NCI-H2196 treated with DMSO at 0.1 percent for 48 hours (cell line): Measurements from ENCODE around the gene DCANP1.

Experiments used
- DNase-seq: peaks from one replicate; lab custom pipeline; 2025; ENCODE audit not compliant: unreplicated experiment; lab: John Stamatoyannopoulos, UW

The DCANP1 gene

DNA sequence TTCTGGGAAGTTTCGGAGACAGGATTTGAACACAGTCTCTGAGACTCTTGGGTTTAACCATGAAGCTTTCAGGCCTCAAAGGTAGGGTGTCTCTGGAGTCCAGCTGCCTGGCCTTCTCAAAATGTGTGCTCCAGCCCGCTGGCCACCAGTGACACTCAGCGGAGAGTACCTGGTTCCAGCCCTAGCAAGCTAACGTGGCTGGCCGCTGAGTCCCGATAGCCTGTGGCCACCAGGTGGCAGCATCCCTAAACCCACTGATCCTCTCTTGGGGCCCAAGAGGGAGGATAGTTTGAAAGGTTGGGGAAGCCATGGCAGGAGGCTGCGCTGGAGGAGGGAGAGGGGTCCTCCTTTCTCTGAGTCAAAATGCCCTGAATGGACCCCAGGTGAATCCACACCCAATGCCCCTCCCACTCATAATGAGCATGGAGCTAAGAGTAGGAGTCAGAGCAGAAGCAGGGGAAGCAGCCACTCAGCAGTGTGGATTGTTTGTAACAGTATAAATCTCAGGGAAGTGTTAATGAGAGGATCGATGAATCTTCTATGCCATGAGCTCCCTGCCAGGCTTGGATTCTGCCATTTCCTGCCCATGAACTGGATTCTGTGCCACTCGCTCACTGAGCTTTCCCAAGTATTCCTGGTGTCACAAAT lies 10.4 kb upstream of the DCANP1 start:
- DNase-seq = peak; percentile 22

DNA sequence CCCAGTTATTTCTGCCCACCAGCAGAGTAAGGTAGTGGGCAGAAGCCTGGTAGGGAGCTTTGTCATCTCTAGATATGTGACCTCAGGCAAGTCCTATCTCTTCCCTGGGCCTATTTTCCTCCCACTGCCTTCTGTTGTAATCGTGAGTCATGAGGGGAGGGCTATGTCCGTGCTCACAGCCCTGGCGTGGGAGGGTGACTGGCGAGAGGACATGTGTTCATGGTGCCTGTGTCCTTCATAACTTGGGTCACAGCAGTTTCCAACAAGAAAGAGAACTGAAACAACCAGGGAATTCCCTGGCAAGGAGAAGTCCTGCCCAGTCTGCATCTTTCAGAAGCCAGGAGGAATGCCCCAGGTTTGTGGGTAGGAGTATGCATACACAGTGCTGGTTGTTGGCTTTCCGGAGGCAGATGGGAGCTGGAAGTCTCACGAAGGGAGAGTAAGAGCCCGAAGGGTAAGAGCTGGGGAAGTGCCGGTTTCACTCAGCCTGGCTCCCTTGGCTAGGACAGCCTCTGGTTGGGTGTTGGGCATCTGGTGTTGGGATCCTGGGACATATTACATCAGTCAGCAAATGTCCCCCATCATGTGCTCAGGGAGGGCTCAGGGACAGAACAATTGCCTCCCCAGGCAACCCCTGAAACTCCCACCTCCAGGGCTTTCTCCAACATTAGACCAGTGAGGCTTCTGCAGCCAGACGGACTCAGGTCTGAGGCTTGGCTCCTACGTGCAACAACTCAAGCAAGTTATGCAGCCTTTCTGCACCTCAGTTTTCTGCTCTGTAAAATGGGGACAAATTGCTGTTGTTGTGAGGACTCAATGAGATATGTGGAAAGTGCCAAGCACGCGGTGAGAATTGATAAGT lies 9.3 kb upstream of the DCANP1 start:
- DNase-seq = no peak

DNA sequence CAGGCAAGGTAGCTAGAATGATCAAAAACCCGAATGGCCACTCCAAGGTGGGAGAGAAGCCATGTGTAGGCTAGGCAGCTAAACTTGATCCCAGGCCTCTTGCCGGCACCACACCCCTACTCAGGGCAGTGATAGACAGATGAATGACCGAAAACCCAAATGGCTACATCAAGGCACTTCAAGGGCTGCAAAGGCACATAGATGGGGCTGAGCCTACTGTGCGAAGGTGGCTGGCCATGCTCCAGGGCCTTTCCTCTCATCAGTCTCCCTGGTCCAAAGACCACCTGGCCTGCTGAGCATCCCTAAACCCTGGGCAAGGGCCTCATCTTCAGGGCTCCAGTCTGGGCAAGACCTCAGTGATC lies 8.7 kb upstream of the DCANP1 start:
- DNase-seq = no peak

DNA sequence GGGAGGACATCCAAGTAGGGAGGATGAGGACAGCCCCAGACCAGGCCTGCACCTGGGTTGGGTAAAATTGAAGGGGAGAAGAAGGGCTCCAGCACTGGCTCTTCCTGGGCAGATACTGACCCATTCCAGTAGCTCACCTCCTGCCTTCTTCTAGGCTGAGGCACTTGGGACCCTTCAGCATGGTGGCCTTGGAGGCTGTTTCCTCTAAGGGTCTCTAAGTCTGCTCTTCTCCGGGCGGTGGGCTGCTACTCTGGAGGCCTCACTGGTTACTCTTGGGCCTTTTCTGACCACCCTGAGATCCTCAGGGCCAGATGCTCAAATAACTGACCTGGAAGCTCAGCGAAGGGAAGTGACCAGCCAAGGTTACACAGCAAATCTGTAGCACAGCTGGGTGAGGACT lies 7.8 kb upstream of the DCANP1 start:
- DNase-seq = no peak

DNA sequence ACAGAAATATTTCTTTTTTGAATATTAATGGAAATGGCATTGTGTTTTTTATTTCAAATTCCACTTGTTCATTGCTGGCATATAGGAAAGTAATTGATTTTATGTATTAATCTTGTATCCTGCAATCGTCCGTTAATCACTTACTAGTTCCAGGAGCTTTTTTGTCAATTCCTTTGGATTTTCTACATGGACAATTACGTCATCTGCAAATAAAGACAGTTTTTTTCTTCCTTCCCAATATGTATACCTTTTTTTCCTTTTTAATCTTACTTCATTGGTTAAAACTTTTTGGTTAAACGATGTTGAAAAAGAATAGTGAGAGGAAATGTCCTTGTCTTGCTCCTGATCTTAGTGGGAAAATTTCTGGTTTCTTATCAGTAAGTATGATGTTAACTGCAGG lies 6.5 kb upstream of the DCANP1 start:
- DNase-seq = no peak

DNA sequence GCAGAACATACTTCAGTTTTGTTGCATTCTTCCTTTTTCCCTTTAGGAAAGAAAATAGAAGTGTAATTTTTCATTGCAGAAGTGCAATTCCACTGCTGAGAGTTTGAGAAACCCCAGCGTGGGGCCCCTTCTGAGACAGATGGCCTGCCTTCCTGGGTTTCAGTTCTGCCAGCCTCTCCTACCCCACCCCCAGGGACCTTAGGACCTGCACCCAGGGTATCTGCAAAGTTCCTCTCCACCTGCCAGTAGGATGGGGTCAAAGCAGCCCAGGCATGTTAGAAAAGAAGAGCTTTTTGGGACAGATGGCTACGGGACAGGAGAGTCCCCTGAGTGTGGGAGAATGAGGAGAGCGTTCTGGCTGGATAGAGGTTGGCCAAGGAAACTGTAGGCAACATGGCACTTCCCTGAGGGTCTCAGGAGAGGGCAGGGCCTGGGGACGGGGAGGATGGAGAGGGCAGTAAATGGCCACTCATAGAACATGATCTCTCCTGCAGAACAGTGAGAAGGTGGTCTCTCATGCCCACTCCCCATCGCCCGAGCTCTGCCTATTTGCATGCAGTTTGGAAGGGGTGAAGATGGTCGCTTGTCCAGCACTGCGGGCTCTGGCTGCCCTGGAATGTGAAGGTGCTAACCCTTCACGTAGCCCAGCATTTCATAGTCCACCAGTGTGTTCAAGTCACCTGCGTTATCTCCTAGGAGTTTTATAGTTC lies 5.3 kb upstream of the DCANP1 start, which contains the start of gene TIFAB:
TIFAB (minus strand) TSS at position 31 of the 710 bp plus-strand sequence. CDS start 2,412 bp downstream, outside the sequence.
- DNase-seq = no peak

DNA sequence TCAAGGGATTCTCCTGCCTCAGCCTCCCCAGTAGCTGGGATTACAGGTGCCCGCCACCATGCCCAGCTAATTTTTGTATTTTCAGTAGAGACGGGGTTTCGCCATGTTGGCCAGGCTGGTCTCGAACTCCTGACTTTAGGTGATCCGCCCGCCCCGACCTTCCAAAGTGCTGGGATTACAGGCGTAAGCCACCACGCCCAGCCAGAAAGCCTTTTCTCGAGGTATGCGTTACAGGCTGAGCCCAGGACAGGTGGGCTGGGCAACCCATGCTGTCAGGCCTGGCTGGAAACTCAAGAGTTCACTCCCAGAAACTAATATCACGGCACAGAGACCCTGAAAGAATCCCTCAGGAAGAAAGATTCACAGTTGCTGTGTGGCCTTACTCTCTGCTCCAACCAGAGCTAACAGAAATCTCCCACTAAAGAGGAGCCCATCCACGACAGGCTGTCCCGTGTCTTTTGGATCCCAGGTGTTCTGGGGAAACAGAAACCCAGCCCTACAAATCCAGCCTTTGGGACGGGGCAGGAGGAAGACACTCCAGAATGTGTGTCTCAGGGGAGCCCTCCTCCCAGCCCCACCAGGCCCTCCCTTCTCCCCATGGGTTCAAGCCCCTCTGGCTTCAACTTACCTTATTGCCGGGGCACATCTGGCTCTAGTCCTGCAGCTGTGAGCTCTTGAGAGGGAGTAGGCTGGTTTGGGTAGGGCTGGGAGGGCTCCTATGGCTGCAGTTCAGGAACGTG lies 4.6 kb upstream of the DCANP1 start:
- DNase-seq = no peak

DNA sequence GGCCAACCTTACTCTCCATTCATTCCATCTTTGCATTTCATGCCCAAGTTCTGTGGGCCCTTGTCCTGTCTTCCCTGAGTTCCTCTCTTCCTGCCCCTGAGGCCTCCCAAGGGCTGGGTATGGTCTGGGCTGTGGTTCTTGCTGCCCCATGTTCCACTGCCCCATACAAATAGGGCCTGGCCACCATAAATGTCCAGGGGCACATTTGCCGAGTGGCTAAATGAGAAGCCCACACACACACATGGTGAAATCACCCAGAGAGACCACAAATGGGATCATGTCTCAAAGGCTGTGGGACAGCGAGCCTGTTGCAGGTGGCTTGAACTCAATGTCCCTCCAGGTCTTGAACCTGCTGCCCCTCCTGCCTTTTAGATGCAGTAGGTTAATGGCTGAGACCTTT lies 3.8 kb upstream of the DCANP1 start:
- no peak for DNase-seq

DNA sequence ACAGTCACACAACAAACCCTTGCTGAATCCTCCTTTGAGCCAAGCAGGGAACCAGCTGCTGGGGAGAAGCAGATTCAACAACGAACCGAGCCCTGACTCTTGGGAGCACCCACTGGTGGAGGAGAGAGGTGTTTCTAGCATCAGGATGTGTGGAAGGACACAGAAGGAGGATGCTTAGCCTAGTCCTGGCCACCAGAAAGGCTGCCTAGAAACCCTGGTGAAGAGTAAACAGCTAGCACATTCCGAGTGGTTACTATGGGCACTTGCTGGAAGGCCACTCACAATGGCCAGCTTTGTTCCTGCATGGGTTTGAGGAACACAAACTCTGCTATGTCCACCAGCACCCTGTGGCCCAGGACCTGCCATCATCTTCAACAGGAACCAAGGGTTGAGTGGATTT lies 3.2 kb upstream of the DCANP1 start:
- no peak for DNase-seq

DNA sequence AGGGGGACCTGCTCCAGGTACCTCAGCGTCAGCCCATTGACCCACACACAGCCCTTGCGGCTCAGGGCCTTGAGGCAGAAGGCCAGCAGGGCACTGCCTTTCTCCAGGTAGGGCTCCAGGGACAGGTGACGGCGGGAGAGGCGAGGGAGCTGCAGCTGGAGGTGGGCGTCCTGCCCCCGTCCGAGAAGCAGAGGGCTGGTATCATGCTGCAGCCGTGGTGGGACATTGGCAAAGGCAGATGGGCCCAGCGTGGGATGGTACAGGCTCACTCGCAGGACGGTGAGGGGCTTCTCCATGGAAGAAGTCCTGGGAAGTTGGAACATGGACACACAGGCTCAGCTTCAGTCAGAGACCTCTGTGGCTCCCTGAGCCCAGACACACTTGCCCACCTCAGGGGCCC lies 2.5 kb upstream of the DCANP1 start:
- no peak for DNase-seq

DNA sequence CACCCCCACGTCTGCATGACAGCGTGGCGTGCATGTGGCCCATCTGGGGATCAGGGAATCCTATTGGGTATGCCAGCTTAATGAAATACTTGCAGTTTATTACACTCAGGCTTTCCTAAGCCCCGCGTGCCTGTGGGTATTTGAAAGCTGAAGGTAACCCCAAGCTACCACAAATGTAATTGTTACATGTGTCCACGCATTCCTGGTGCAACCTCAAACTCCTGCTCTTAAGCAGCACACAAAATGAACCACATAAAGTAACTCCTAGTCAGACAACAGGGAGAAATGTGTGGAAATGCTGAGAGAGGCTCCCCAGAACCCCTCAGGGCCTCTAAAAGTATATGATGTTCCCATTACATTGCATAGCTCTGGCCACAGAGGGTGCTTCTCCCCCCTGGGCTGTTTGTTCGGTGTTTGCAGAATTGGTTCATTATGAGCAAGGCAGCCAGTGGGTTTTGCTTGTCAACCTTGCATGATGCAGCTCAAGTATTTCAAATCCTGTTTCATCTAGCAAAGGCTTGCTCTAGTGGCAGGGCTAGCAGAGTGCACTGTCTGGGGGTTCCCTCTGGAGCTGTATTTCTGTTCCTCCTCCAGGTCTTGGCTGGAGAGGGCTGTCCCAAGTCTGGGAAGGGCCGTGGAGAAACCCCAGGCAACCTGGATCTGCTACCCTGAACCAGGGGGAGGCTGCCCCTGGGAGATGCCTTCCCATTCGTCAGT lies 1.8 kb upstream of the DCANP1 start:
- DNase-seq = no peak

DNA sequence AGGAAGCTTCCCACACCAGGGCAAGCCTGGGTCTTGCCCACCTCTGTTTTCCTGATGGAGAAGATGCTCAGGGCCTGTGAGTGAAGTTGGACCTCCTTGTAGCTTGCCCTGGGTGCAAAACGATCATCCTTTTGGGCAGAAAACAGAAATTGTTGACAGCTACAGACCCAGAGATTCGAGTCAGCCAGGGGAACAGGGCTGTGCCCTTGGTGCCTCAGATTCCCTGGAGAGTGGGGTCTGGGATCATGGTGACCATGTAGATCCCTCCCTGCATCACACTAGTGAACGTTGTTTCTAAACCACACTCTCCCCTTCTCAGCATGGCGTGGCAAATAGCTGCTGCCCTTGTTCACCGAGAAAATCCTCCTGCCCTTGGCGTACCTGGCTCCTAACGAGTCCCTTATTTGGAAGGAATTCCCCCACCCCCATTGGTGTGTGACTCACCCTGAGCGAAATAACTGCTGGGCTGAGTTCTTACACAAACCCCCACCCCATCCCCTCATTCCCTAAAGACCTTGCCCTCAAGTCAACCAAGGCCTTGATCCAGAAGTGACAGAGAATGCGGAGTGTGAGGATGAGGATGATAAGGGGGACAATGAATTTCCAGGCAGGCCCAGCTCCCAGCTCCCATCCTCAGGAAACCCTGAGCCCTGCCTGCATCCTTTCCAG lies 1.1 kb upstream of the DCANP1 start:
- no peak for DNase-seq

DNA sequence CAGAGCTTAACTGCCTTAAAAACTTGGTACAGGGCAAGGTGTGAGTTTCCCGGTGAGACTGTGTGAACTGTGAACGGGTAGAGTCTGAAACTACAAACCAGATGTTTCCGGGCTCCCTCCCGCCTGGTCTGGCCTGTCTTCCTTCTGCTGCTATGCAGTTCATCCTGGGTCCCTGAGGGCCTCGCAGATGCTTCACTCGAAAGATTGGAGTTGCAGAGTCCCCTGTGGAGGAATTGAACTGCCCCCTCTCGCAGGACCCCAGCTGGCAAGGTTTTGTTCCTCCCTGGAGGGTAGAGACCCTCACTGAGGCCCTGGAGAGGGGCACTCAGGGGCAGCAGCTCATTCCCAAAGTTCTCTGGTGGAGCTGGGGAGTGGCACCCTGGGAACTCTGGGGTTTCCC lies 533 bp downstream of the DCANP1 start:
- DNase-seq = no peak

DNA sequence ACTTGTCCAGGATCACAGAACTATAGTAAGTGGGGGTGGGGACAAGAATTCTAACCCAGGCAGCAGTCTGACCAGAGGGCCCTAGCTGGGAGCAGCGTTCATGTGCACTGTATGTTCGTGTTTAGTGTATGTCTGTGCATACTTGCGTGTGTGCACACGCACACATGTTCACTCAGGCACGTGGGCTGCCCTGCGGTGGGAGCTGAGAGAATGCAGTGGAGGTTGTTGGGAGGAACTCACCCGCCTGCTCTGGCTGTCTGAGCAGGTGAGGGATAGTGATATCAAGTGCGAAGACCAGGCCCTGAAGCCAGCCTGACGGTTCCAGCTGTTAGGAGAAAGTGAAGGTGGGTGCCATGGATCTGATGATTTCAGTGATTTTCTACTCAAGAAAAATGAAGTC lies 942 bp downstream of the DCANP1 start:
- DNase-seq = no peak

DNA sequence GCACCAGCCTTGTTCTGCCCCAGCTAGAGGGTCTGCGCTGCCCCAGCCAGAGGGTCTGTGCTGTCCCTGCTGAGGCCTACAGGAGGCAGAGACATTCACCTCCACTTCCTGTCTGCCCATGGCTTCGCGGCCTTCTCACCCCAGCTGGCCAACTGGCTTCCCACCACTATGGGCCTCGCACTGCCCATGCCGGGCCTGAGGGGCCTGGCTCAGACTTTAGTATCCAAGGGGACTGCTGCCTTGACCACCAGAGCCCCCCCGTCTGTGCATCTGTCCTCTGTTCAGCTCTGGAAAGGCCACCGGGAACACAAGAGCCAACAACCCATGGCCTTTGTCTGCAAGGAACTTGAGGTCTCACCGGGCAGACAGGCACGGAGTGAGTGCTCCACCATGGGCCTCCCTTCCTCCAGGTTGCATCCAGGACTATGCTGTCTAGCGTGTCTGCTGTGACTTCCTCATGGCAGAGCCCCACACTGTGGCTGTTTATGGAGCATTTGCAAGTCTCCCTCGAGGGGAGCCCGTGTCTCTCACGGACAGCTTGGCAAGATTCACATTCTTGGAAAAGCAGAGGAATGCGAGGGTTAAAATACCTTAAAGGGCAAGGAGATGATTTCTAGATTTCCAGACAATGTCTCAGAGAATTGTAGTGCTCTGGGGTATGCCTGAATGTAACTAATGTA lies 1.7 kb downstream of the DCANP1 start:
- DNase-seq = no peak

DNA sequence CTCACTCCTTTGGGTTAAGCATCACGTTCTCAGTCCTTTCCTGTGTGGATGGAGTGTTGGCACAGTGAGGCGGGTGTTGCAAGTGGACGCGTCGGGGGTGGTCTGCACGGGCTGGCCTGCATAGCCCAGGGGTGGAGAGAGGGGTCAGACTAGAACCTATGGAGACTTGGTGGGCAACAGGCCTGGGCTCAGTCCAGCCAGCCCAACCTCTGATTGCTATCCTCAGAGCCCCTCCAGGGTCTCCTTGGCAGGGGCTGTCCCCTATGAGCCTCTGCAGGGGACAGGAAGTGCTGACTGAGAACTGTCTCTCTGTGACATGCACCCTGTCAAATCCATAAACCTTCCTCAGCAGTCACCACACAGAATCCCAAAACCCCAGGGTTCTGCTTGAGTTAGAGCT lies 2.3 kb downstream of the DCANP1 start:
- no peak for DNase-seq

DNA sequence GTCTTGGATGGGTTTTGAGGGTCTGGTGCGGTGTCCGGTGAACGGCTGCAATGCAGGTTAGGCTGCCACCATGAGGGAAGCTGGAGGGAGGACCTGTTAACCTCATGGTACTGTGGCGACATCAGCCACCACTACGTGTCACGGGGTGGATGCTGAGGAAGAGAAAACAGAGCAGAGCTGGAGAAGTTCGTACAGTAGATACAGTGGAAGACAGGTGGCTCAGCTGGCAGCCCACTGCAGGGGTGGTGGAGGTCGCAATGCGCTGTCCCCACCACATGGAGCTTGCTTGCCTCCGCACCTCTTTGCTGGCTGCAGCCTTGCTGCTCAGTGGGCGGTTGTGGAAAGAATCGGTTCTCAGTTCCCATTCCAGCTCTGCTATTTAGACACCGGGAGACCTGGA lies 2.8 kb downstream of the DCANP1 start:
- DNase-seq = no peak

DNA sequence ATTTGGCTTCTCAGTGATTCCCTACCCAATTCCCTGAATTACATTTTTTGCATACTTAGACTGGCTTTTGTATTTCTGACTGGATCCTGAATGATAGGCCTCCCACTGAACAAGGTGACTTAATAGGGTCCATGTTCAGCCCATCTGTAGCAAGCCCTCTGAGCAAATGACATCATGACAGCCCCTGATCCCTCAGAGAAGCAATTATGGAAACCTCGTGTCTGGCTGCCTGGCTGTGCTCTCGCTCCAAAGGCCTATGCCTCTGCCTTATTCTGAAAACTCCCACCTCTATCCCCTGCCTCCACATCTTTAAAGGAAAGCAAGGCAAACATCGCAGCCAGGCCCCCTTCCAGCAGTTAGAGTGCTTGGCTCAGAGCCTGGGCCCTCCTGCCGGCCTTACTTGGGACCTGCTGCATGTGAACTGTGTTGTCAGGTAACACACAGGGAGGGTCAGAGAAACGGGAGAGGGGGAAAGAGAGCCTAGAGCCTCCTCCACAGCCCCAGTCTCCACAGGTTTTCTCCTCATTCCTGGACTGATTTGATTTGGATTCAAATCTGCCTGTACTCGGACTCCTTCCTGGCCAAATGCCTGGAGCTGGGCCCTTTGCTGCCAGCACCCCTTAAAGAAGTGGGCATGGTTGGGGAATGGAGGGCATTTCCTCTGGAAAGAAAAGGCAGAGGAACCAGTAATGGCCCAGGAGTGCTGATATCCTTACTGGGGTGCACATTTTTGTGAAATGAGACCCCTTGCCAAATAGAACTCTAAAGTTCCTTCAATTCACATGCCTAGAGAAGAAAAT lies 3.8 kb downstream of the DCANP1 start:
- DNase-seq = no peak
